GM19455 (cell line): ENCODE results near the gene FLRT1.

ENCODE experiments used
- ATAC-seq: cut with Tn5 transposase; IDR thresholded peaks from one replicate; pipeline ENCODE4 v1.9.1; 2021; ENCODE audit not compliant: unreplicated experiment

Gene FLRT1

GRCh38 chr11:64084146-64084950 lies 48.6 kb downstream of the FLRT1 start:
- ATAC-seq, result no peak

- no peak for ATAC-seq
Observed at GRCh38 chr11:64084951-64085710, 49.4 kb downstream of the FLRT1 start.
